Smooth muscle cell (in vitro differentiated cells): Measurements from ENCODE around the gene RBM22. TPM values are rescaled to one million over a fixed set of nuclear protein-coding genes. Genes with fewer than 3 reads are reported as not detected.
A peak's percentile ranks its signal among the peaks of the same experiment; 100 is the strongest.
"Not testable (repeated sequence)": the region's sequence is repeated elsewhere in the genome, so short reads cannot be mapped to it uniquely, and the experiment has no call there.

ENCODE experiments used
- DNase-seq: peaks from one replicate; lab custom pipeline; 2025; ENCODE audit not compliant: unreplicated experiment; lab: John Stamatoyannopoulos, UW
- H2AFZ ChIP-seq: fragments of 200-600 bp; sonication (generic); 2 replicates; pipeline ENCODE4 v1.6.0; 2016; ENCODE audit warnings: antibody characterized with exemption, low read depth, mild to moderate bottlenecking
- H3F3A ChIP-seq: fragments of 200-600 bp; sonication (generic); 2 replicates; pipeline ENCODE4 v1.6.0; 2017; ENCODE audit warnings: antibody characterized with exemption, low read depth
- H3K27ac ChIP-seq: fragments of 200-600 bp; sonication (generic); 2 replicates; pipeline ENCODE4 v1.5.1; 2016; ENCODE audit warnings: low read depth, mild to moderate bottlenecking
- H3K27me3 ChIP-seq: fragments of 200-600 bp; sonication (generic); 2 replicates; pipeline ENCODE4 v1.6.1; 2016; ENCODE audit warnings: low read depth, mild to moderate bottlenecking
- H3K36me3 ChIP-seq: fragments of 200-600 bp; sonication (generic); 2 replicates; pipeline ENCODE4 v1.5.1; 2016; ENCODE audit warnings: low read depth
- H3K4me1 ChIP-seq: fragments of 200-600 bp; sonication (generic); 2 replicates; pipeline ENCODE4 v1.5.1; 2016; ENCODE audit warnings: low read depth
- H3K4me2 ChIP-seq: fragments of 200-600 bp; sonication (generic); 2 replicates; pipeline ENCODE4 v1.6.0; 2016; ENCODE audit warnings: mild to moderate bottlenecking
- H3K4me3 ChIP-seq: fragments of 200-600 bp; sonication (generic); 2 replicates; pipeline ENCODE4 v1.5.1; 2016; ENCODE audit warnings: mild to moderate bottlenecking
- H3K79me2 ChIP-seq: fragments of 200-600 bp; sonication (generic); 2 replicates; pipeline ENCODE4 v1.6.0; 2016; ENCODE audit warnings: low read depth, mild to moderate bottlenecking
- H3K9ac ChIP-seq: fragments of 200-600 bp; sonication (generic); 2 replicates; pipeline ENCODE4 v1.6.0; 2016; ENCODE audit warnings: low read depth
- H3K9me3 ChIP-seq: fragments of 200-600 bp; sonication (generic); replicated peaks from 2 replicates; pipeline ENCODE4 v1.5.1; 2016; ENCODE audit warnings: low read depth
- H4K20me1 ChIP-seq: fragments of 200-600 bp; sonication (generic); 2 replicates; pipeline ENCODE4 v1.6.0; 2016; ENCODE audit warnings: low read depth
- CTCF ChIP-seq: fragments of 200-600 bp; sonication (generic); IDR thresholded peaks from 2 replicates; pipeline ENCODE4 v1.5.1; 2017; ENCODE audit warnings: borderline replicate concordance, mild to moderate bottlenecking, antibody characterized with exemption; ENCODE audit not compliant: insufficient read depth, poor library complexity, severe bottlenecking
- WGBS: methylation state at CpG from one replicate; pipeline ENCODE4 v1.1.7; 2016; ENCODE audit warnings: low lambda C conversion rate; 5-methylcytosine and 5-hydroxymethylcytosine counted together
- polyA plus RNA-seq: library from polyadenylated mRNA; unstranded; fragments of >200 nt; fragmentation: Nextera tagmentation; extraction: Ambion mirVana; gene quantifications from 2 replicates; pipeline ENCODE4 v1.2.1, GENCODE V29; 2016
- total RNA-seq: library from RNA; depleted of rRNA; stranded (reverse); fragments of >200 nt; gene quantifications from 2 replicates; pipeline ENCODE4 v1.2.3, GENCODE V29; 2014

The RBM22 gene
- 64.0 and 66.6 TPM in 2 replicates for total RNA-seq
- polyA plus RNA-seq: 48.6 and 62.9 TPM in 2 replicates

GRCh38 chr5:150700594-150701377, at the start of gene RBM22:
Gene RBM22 (minus strand): TSS chr5:150701062. CDS start chr5:150700985, 77 bp downstream.
- H3F3A ChIP-seq: no peaks in the 10 kb centered on the region
- no peaks in the 10 kb centered on the region for H3K27me3 ChIP-seq
- TF ChIP-seq CTCF: peak; percentile 57
- H3K9ac ChIP-seq: peak within 1 kb of the TSS; percentile 85
- under 1% methylated on average over 44 of the region's 59 CpGs for WGBS
- no peaks in the 10 kb centered on the region for H3K9me3 ChIP-seq
- peak; percentile 54 for DNase-seq
- H2AFZ ChIP-seq: peak within 1 kb of the TSS; percentile 71
- H3K4me2 ChIP-seq: peak within 1 kb of the TSS; percentile 91
- H4K20me1 ChIP-seq: peaks cover 14% of the 10 kb centered on the region
- H3K4me1 ChIP-seq: peaks cover 12% of the 10 kb centered on the region
- peak within 1 kb of the TSS; percentile 75 for H3K27ac ChIP-seq
- peak within 1 kb of the TSS; percentile 85 for H3K4me3 ChIP-seq
- H3K79me2 ChIP-seq: peaks cover 30% of the 10 kb centered on the region
- H3K36me3 ChIP-seq: peaks cover 24% of the 10 kb centered on the region

GRCh38 chr5:150750469-150750868, 49.6 kb upstream of the RBM22 start:
- H2AFZ ChIP-seq: no peak overlapping the region
- peaks cover 28% of the 10 kb centered on the region for H3K36me3 ChIP-seq
- peaks cover 4% of the 10 kb centered on the region for H3K4me1 ChIP-seq
- H3F3A ChIP-seq: peaks cover 14% of the 10 kb centered on the region
- no peak for DNase-seq
- H3K79me2 ChIP-seq: peaks cover 70% of the 10 kb centered on the region
- H3K27me3 ChIP-seq: no peaks in the 10 kb centered on the region
- peak overlapping the region; percentile 31 for H3K4me2 ChIP-seq
- peak overlapping the region; percentile 69 for H3K27ac ChIP-seq
- peaks cover 42% of the 10 kb centered on the region for H4K20me1 ChIP-seq
- H3K9ac ChIP-seq: no peak overlapping the region
- WGBS: 50% methylated on average over 2 of the region's 2 CpGs
- H3K9me3 ChIP-seq: no peaks in the 10 kb centered on the region
- H3K4me3 ChIP-seq: no peak overlapping the region
- TF ChIP-seq CTCF: no peak

GRCh38 chr5:150743142-150743488, 42.3 kb upstream of the RBM22 start:
- not testable (repeated sequence) for DNase-seq, H3K27ac ChIP-seq, H3K4me3 ChIP-seq, H3K27me3 ChIP-seq, H3K4me1 ChIP-seq, H3K9ac ChIP-seq, H2AFZ ChIP-seq, H3K4me2 ChIP-seq, H3F3A ChIP-seq, H3K36me3 ChIP-seq, H3K9me3 ChIP-seq
- Histone ChIP-seq H4K20me1 (peaks cover 47% of the 10 kb centered on the region), H3K79me2 (peaks cover 48% of the 10 kb centered on the region)
- WGBS: 96% methylated on average over 9 of the region's 9 CpGs

- H2AFZ ChIP-seq, H3K36me3 ChIP-seq, H3K4me1 ChIP-seq, H3K27ac ChIP-seq, DNase-seq, H3K27me3 ChIP-seq, H3K9ac ChIP-seq, H3K9me3 ChIP-seq, H3K4me2 ChIP-seq, H3F3A ChIP-seq: not testable (repeated sequence)
- WGBS: 88% methylated on average over 18 of the region's 18 CpGs
- peak overlapping the region; percentile 16 for H3K4me3 ChIP-seq
- peaks cover 50% of the 10 kb centered on the region for H4K20me1 ChIP-seq
- H3K79me2 ChIP-seq: peaks cover 53% of the 10 kb centered on the region
Measured at GRCh38 chr5:150742455-150743141, 41.7 kb upstream of the RBM22 start.
